Measurements from ENCODE around the gene ALDH1L1. TPM values are rescaled to one million over a fixed set of nuclear protein-coding genes. Genes with fewer than 3 reads are reported as not detected.

The ALDH1L1 gene
- total and polyA plus RNA-seq, 2 of the 8 experiments (the other 6 are each of a cell fraction or from before 2014, with no cell fraction given): 0.98 to 1.6 TPM

DNA sequence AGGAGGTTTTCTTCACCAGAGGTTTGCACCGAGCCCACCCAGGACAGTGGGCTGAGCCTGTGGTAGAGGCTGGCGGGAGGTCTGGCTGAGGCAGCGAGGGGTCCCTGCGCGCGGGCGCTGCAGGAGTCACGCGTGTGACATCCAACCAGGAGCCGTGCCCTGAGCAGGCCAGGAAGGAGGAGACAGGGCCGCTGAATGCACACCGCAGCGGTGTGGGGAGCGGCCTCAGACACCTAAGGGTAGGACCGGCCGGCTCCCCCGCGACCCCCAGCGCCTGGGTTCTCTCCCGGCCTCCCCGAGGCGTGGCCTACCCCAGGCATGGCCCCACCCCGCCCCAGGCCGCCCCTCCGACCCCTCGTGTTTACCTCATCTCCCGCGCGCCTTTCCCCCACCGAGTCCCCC lies 96.9 kb downstream of the ALDH1L1 start (continued):
- TF ChIP-seq POLR2A (IDR thresholded peaks at IDR 0.05; ENCODE audit: control extremely low read depth in 1 of 2, low read depth in 2 of 2, low read length in 2 of 2): no peak
